ENCODE data around the gene MECP2.

- TF ChIP-seq CTCF (IDR thresholded peaks at IDR 0.05) (no peak), REST (IDR thresholded peaks at IDR 0.05; ENCODE audit: insufficient read depth in 1 of 2, low read depth in 2 of 2, low read length in 1 of 2) (no peak), POLR2AphosphoS5 (IDR thresholded peaks at IDR 0.05; ENCODE audit: low read depth, low read length) (no peak), SIN3A (IDR thresholded peaks at IDR 0.05; ENCODE audit: borderline replicate concordance, insufficient read depth, low read depth, low read length) (no peak), TCF7L2 (IDR thresholded peaks at IDR 0.05; ENCODE audit: low read depth, low read length) (no peak)
Observed at GRCh38 chrX:154056770-154057241, 40.7 kb downstream of the MECP2 start.
